SK-N-SH (cell line): ENCODE results near the gene SPAG4. TPM values are rescaled to one million over a fixed set of nuclear protein-coding genes. Genes with fewer than 3 reads are reported as not detected.

Experiments used
- CTCF ChIA-PET: fragments of 300-600, 350-600 bp; formaldehyde crosslinking; extraction: SDS; loops from one replicate; lab custom pipeline; 2021; lab: Yijun Ruan, JAX
- POLR2A ChIA-PET: fragments of 350-600 bp; sonication (Branson Sonifier 250); formaldehyde crosslinking; extraction: SDS; loops from one replicate; lab custom pipeline; 2020; ENCODE audit warnings: antibody characterized with exemption, inconsistent platforms; lab: Yijun Ruan, JAX
- DNase-seq: peaks from one replicate; pipeline ENCODE4 v3.0.0; 2012
- H2AFZ ChIP-seq: fragments of 200-600 bp; sonication (generic); 2 replicates; pipeline ENCODE4 v1.8.1; 2016; ENCODE audit warnings: antibody characterized with exemption, mild to moderate bottlenecking, low read depth
- H3F3A ChIP-seq: fragments of 200-600 bp; sonication (generic); replicated peaks from 2 replicates; pipeline ENCODE3; 2016; ENCODE audit warnings: antibody characterized with exemption, mild to moderate bottlenecking; ENCODE audit not compliant: insufficient read depth
- H3K27ac ChIP-seq, 2 experiments: fragments of 200-500 bp in 1 of 2; fragments of 200-600 bp in 1 of 2; sonication (Bioruptor generic) in 1 of 2; sonication (generic), shearing (Covaris generic) in 1 of 2; 2 replicates each; pipeline versions ENCODE4 v1.5.1 to v1.6.1; 2014 to 2016; ENCODE audit warnings: low read depth in 2 of 2, inconsistent platforms in 1 of 2, low read length in 1 of 2, mild to moderate bottlenecking in 1 of 2, mixed read lengths in 1 of 2
- H3K27me3 ChIP-seq: fragments of 200-600 bp; sonication (generic), shearing (Covaris generic); 2 replicates; pipeline ENCODE4 v1.6.1; 2016; ENCODE audit warnings: mixed run types; ENCODE audit not compliant: insufficient read depth
- H3K36me3 ChIP-seq, 2 experiments: fragments of 200-500 bp in 1 of 2; fragments of 200-600 bp in 1 of 2; sonication (Bioruptor generic) in 1 of 2; sonication (generic) in 1 of 2; replicated peaks in 1 of 2; 2 replicates each; pipeline versions ENCODE3 to v1.5.1; 2014 to 2016; ENCODE audit warnings: low read length in 1 of 2, mild to moderate bottlenecking in 1 of 2; ENCODE audit not compliant: insufficient read depth in 2 of 2, control insufficient read depth in 1 of 2
- H3K4me1 ChIP-seq, 2 experiments: fragments of 200-500 bp in 1 of 2; fragments of 200-600 bp in 1 of 2; sonication (Bioruptor generic) in 1 of 2; sonication (generic), shearing (Covaris generic) in 1 of 2; 2 replicates each; pipeline versions ENCODE4 v1.5.1 to v1.6.1; 2014 to 2016; ENCODE audit warnings: low read depth in 1 of 2, low read length in 1 of 2, mixed run types in 1 of 2; ENCODE audit not compliant: insufficient read depth in 2 of 2, control insufficient read depth in 1 of 2
- H3K4me2 ChIP-seq: fragments of 200-600 bp; sonication (generic), shearing (Covaris generic); 2 replicates; pipeline ENCODE4 v1.6.1; 2017; ENCODE audit warnings: mixed run types
- H3K4me3 ChIP-seq, 2 experiments: fragments of 200-500 bp in 1 of 2; fragments of 200-600 bp in 1 of 2; sonication (Bioruptor generic) in 1 of 2; sonication (generic), shearing (Covaris generic) in 1 of 2; 2 replicates each; pipeline versions ENCODE4 v1.5.1 to v1.8.1; 2014 to 2016; ENCODE audit warnings: low read depth in 2 of 2, inconsistent platforms in 1 of 2, low read length in 1 of 2, mild to moderate bottlenecking in 1 of 2, mixed read lengths in 1 of 2, moderate library complexity in 1 of 2
- H3K79me2 ChIP-seq: fragments of 200-600 bp; sonication (generic); 2 replicates; pipeline ENCODE4 v1.8.1; 2017; ENCODE audit warnings: mild to moderate bottlenecking; ENCODE audit not compliant: insufficient read depth
- H3K9ac ChIP-seq: fragments of 200-600 bp; sonication (generic); 2 replicates; pipeline ENCODE4 v1.6.1; 2017; ENCODE audit warnings: mixed run types
- H3K9me2 ChIP-seq: fragments of 200-600 bp; sonication (generic); 2 replicates; pipeline ENCODE4 v1.6.1; 2017; ENCODE audit warnings: mixed run types
- H3K9me3 ChIP-seq: fragments of 200-600 bp; sonication (generic); 2 replicates; pipeline ENCODE4 v1.6.1; 2017; ENCODE audit warnings: mixed run types, mild to moderate bottlenecking, moderate library complexity
- H4K20me1 ChIP-seq: fragments of 200-600 bp; sonication (generic); 2 replicates; pipeline ENCODE4 v1.6.1; 2017; ENCODE audit warnings: mild to moderate bottlenecking, mixed run types; ENCODE audit not compliant: insufficient read depth
- CHD2 ChIP-seq: fragments of 150-350 bp; IDR thresholded peaks from 2 replicates; pipeline ENCODE4 v1.6.1; 2018; ENCODE audit warnings: low read length; ENCODE audit not compliant: partially characterized antibody
- CTCF ChIP-seq: fragments of 200-600 bp; sonication (generic); IDR thresholded peaks from 2 replicates; pipeline ENCODE4 v1.6.1; 2017; ENCODE audit warnings: antibody characterized with exemption, mild to moderate bottlenecking, moderate library complexity
- EZH2phosphoT487 ChIP-seq: fragments of 200-600 bp; sonication (generic); IDR thresholded peaks from 2 replicates; pipeline ENCODE4 v1.6.1; 2017; ENCODE audit warnings: low read depth, mixed run types, mild to moderate bottlenecking, antibody characterized with exemption, moderate library complexity, borderline replicate concordance
- GABPA ChIP-seq: IDR thresholded peaks from 2 replicates; pipeline ENCODE4 v1.4.0; 2012; ENCODE audit warnings: low read depth, mild to moderate bottlenecking
- IRF3 ChIP-seq: fragments of 150-350 bp; IDR thresholded peaks from 2 replicates; pipeline ENCODE4 v1.6.1; 2016; ENCODE audit warnings: mild to moderate bottlenecking, low read depth, low read length
- MEF2A ChIP-seq: IDR thresholded peaks from 2 replicates; pipeline ENCODE4 v1.4.0; 2012; ENCODE audit warnings: low read depth, borderline replicate concordance
- RCOR1 ChIP-seq: fragments of 150-350 bp; IDR thresholded peaks from 2 replicates; pipeline ENCODE4 v1.6.1; 2017; ENCODE audit warnings: antibody characterized with exemption, low read length
- REST ChIP-seq: IDR thresholded peaks from 2 replicates; pipeline ENCODE4 v1.6.1; 2012; ENCODE audit warnings: mild to moderate bottlenecking, low read depth, low read length, moderate library complexity
- SIN3A ChIP-seq: IDR thresholded peaks from 2 replicates; pipeline ENCODE4 v1.6.1; 2012; ENCODE audit warnings: low read depth, mild to moderate bottlenecking, low read length, moderate library complexity, borderline replicate concordance
- USF1 ChIP-seq: IDR thresholded peaks from 2 replicates; pipeline ENCODE4 v1.4.0; 2012; ENCODE audit warnings: low read depth, borderline replicate concordance
- WGBS: methylation state at CpG from one replicate; pipeline ENCODE4 v1.1.6; 2017; ENCODE audit warnings: low lambda C conversion rate; 5-methylcytosine and 5-hydroxymethylcytosine counted together
- polyA plus RNA-seq, 3 experiments: library from polyadenylated mRNA; depleted of rRNA; stranded (reverse); fragments of >200 nt; gene quantifications; 2 replicates each; pipeline ENCODE4 v1.2.3, GENCODE V29; 2012

Gene SPAG4
- polyA plus RNA-seq, 1 of the 3 experiments (the other 2 are of a cell fraction), result 6.9 TPM

GRCh38 chr20:35603695-35604448, 11.8 kb upstream of the SPAG4 start:
- no peak for TF ChIP-seq USF1
- no peak for TF ChIP-seq MEF2A
- no peak for TF ChIP-seq CHD2
- TF ChIP-seq RCOR1, result no peak
- TF ChIP-seq IRF3, result no peak
- no peak for TF ChIP-seq CTCF
- TF ChIP-seq SIN3A, result no peak
- TF ChIP-seq EZH2phosphoT487, result no peak
- no peak for TF ChIP-seq REST
- no peak for TF ChIP-seq GABPA
- Histone ChIP-seq H3K79me2 (no peaks in the 10 kb centered on the region), H3F3A (no peaks in the 10 kb centered on the region), H4K20me1 (no peaks in the 10 kb centered on the region), H3K4me2 (no peak overlapping the region), H3K4me3 (no peak overlapping the region), H2AFZ (no peak overlapping the region), H3K9me3 (no peaks in the 10 kb centered on the region), H3K9ac (no peak overlapping the region), H3K27me3 (no peaks in the 10 kb centered on the region), H3K9me2 (no peaks in the 10 kb centered on the region), H3K27ac (no peak overlapping the region), H3K36me3 (no peaks in the 10 kb centered on the region), H3K4me1 (peaks cover 0 to 10% of the 10 kb centered on the region in 2 experiments; a peak in 1 of 4 replicates)
- ChIA-PET CTCF (interaction anchor here (0.7 to 1.9 kb wide), 4 partner anchors 10 to 92 kb away, joined by 3 to 5 read pairs (median 4); no protein-coding TSS in a partner anchor), POLR2A (interaction anchor here (1.2 kb wide), 1 partner anchor 12 kb away, joined by 4 read pairs; no protein-coding TSS in a partner anchor)
- DNase-seq, result no peak
- WGBS, result 92% methylated on average over 11 of the region's 11 CpGs
